Karpas-422 (cell line): ENCODE data around the gene MRAS. TPM values are rescaled to one million over a fixed set of nuclear protein-coding genes. Genes with fewer than 3 reads are reported as not detected.
A peak's percentile ranks its signal among the peaks of the same experiment; 100 is the strongest.

Source experiments
- DNase-seq: peaks from one replicate; pipeline ENCODE4 v3.0.0-alpha.2; 2015
- H2AFZ ChIP-seq: fragments of 200-600 bp; sonication (generic); 2 replicates; pipeline ENCODE4 v1.6.1; 2014; ENCODE audit warnings: antibody characterized with exemption, low read length, mixed read lengths
- H3K27ac ChIP-seq: fragments of 200-600 bp; sonication (generic); 2 replicates; pipeline ENCODE4 v1.5.1; 2014; ENCODE audit warnings: mild to moderate bottlenecking, low read length, moderate library complexity
- H3K27me3 ChIP-seq: fragments of 200-600 bp; sonication (generic); 2 replicates; pipeline ENCODE4 v1.6.1; 2014; ENCODE audit warnings: low read length, mixed read lengths
- H3K36me3 ChIP-seq: fragments of 200-600 bp; sonication (generic); 2 replicates; pipeline ENCODE4 v1.6.1; 2014; ENCODE audit warnings: low read length, mixed read lengths; ENCODE audit not compliant: insufficient read depth
- H3K4me1 ChIP-seq: fragments of 200-600 bp; sonication (generic); 2 replicates; pipeline ENCODE4 v1.6.1; 2014; ENCODE audit warnings: mild to moderate bottlenecking, low read length, mixed read lengths
- H3K4me2 ChIP-seq: fragments of 200-600 bp; sonication (generic); 2 replicates; pipeline ENCODE4 v1.6.1; 2014; ENCODE audit warnings: low read length, low read depth, mild to moderate bottlenecking; ENCODE audit not compliant: poor library complexity, severe bottlenecking
- H3K4me3 ChIP-seq: fragments of 200-600 bp; sonication (generic); 2 replicates; pipeline ENCODE4 v1.5.1; 2014; ENCODE audit warnings: mild to moderate bottlenecking, antibody characterized with exemption, low read length, mixed read lengths
- H3K79me2 ChIP-seq: fragments of 200-600 bp; sonication (generic); 2 replicates; pipeline ENCODE4 v1.6.1; 2014; ENCODE audit warnings: mild to moderate bottlenecking, low read length, mixed read lengths
- H3K9ac ChIP-seq: fragments of 200-600 bp; sonication (generic); 2 replicates; pipeline ENCODE4 v1.6.0; 2014; ENCODE audit warnings: low read length
- H3K9me2 ChIP-seq: fragments of 200-600 bp; sonication (generic), shearing (Covaris generic); replicated peaks from 2 replicates; pipeline ENCODE4 v1.6.0; 2014; ENCODE audit warnings: mild to moderate bottlenecking, low read length, moderate library complexity; ENCODE audit not compliant: insufficient read depth
- H3K9me3 ChIP-seq: fragments of 300-700, 200-600 bp; sonication (generic); 2 replicates; pipeline ENCODE4 v1.6.1; 2014; ENCODE audit warnings: low read length, mixed read lengths
- H4K20me1 ChIP-seq: fragments of 200-600 bp; sonication (generic); 2 replicates; pipeline ENCODE4 v1.6.1; 2014; ENCODE audit warnings: mild to moderate bottlenecking, antibody characterized with exemption, low read length, low read depth; ENCODE audit not compliant: insufficient read depth
- total RNA-seq: library from RNA; depleted of rRNA; stranded (reverse); fragments of >200 nt; shearing (Covaris generic); gene quantifications from 2 replicates; pipeline ENCODE4 v1.2.3, GENCODE V29; 2014; ENCODE audit warnings: low replicate concordance

Gene MRAS
- total RNA-seq, 1 experiment from 2014 or later: not detected

- Histone ChIP-seq H3K27ac (no peak overlapping the region), H3K79me2 (no peaks in the 10 kb centered on the region), H2AFZ (no peak overlapping the region), H4K20me1 (no peaks in the 10 kb centered on the region), H3K4me3 (no peak overlapping the region), H3K9ac (no peak overlapping the region), H3K4me2 (no peak overlapping the region), H3K27me3 (no peaks in the 10 kb centered on the region), H3K4me1 (peaks cover 5% of the 10 kb centered on the region), H3K36me3 (no peaks in the 10 kb centered on the region), H3K9me3 (no peaks in the 10 kb centered on the region), H3K9me2 (no peaks in the 10 kb centered on the region)
- no peak for DNase-seq
These were observed 17.8 kb downstream of the MRAS start for GRCh38 chr3:138366006-138366759.

- H3K4me1 ChIP-seq: peaks cover 10% of the 10 kb centered on the region
- H3K4me2 ChIP-seq: no peak overlapping the region
- H4K20me1 ChIP-seq: no peaks in the 10 kb centered on the region
- no peaks in the 10 kb centered on the region for H3K79me2 ChIP-seq
- DNase-seq: no peak
- no peaks in the 10 kb centered on the region for H3K9me3 ChIP-seq
- no peaks in the 10 kb centered on the region for H3K9me2 ChIP-seq
- no peak overlapping the region for H3K27ac ChIP-seq
- no peaks in the 10 kb centered on the region for H3K36me3 ChIP-seq
- H3K9ac ChIP-seq: no peak overlapping the region
- no peak overlapping the region for H3K4me3 ChIP-seq
- no peak overlapping the region for H2AFZ ChIP-seq
- no peaks in the 10 kb centered on the region for H3K27me3 ChIP-seq
These were observed 19.0 kb downstream of the MRAS start for GRCh38 chr3:138367326-138367850.

GRCh38 chr3:138367911-138368310 lies 19.5 kb downstream of the MRAS start:
- no peak overlapping the region for H3K4me2 ChIP-seq

GRCh38 chr3:138369151-138369900 lies 20.9 kb downstream of the MRAS start:
- DNase-seq: no peak
- Histone ChIP-seq H3K27me3 (no peaks in the 10 kb centered on the region), H3K9me2 (no peaks in the 10 kb centered on the region), H3K36me3 (no peaks in the 10 kb centered on the region), H3K27ac (no peak overlapping the region), H4K20me1 (no peaks in the 10 kb centered on the region), H3K79me2 (no peaks in the 10 kb centered on the region), H3K4me2 (no peak overlapping the region), H3K9me3 (no peaks in the 10 kb centered on the region), H3K4me3 (no peak overlapping the region), H2AFZ (no peak overlapping the region), H3K4me1 (peaks cover 10% of the 10 kb centered on the region), H3K9ac (no peak overlapping the region)

More at GRCh38 chr3:138367911-138368310, 19.5 kb downstream of the MRAS start:
- Histone ChIP-seq H3K9ac (no peak overlapping the region), H3K9me3 (no peaks in the 10 kb centered on the region), H3K27me3 (no peaks in the 10 kb centered on the region), H3K36me3 (no peaks in the 10 kb centered on the region), H3K9me2 (no peaks in the 10 kb centered on the region), H2AFZ (no peak overlapping the region), H3K27ac (no peak overlapping the region), H3K4me1 (peaks cover 10% of the 10 kb centered on the region), H3K79me2 (no peaks in the 10 kb centered on the region), H4K20me1 (no peaks in the 10 kb centered on the region), H3K4me3 (no peak overlapping the region)
- no peak for DNase-seq

GRCh38 chr3:138370321-138370720 lies 21.9 kb downstream of the MRAS start:
- no peak for DNase-seq
- no peaks in the 10 kb centered on the region for H3K9me3 ChIP-seq
- H3K9me2 ChIP-seq: no peaks in the 10 kb centered on the region
- 0 out of 2 replicates have a peak, but pooled peaks cover 2% of the 10 kb centered on the region for H3K27me3 ChIP-seq
- no peak overlapping the region for H3K27ac ChIP-seq
- H3K9ac ChIP-seq: no peak overlapping the region
- H3K36me3 ChIP-seq: no peaks in the 10 kb centered on the region
- H3K4me3 ChIP-seq: no peak overlapping the region
- no peak overlapping the region for H2AFZ ChIP-seq
- peaks cover 10% of the 10 kb centered on the region for H3K4me1 ChIP-seq
- no peak overlapping the region for H3K4me2 ChIP-seq
- no peaks in the 10 kb centered on the region for H4K20me1 ChIP-seq
- no peaks in the 10 kb centered on the region for H3K79me2 ChIP-seq

GRCh38 chr3:138371070-138371965 lies 22.9 kb downstream of the MRAS start:
- Histone ChIP-seq H3K36me3 (no peaks in the 10 kb centered on the region), H3K79me2 (no peaks in the 10 kb centered on the region), H3K27me3 (0 out of 2 replicates have a peak, but pooled peaks cover 2% of the 10 kb centered on the region), H3K4me3 (no peak overlapping the region), H3K9me3 (no peaks in the 10 kb centered on the region), H3K4me1 (peaks cover 10% of the 10 kb centered on the region), H3K9ac (no peak overlapping the region), H3K27ac (no peak overlapping the region), H3K4me2 (no peak overlapping the region), H2AFZ (no peak overlapping the region), H4K20me1 (no peaks in the 10 kb centered on the region), H3K9me2 (no peaks in the 10 kb centered on the region)
- DNase-seq: peak; percentile 79

- H3K9me3 ChIP-seq: no peaks in the 10 kb centered on the region
- no peaks in the 10 kb centered on the region for H3K36me3 ChIP-seq
- H3K27ac ChIP-seq: no peak overlapping the region
- H2AFZ ChIP-seq: no peak overlapping the region
- no peak overlapping the region for H3K9ac ChIP-seq
- no peaks in the 10 kb centered on the region for H3K9me2 ChIP-seq
- no peaks in the 10 kb centered on the region for H3K79me2 ChIP-seq
- H4K20me1 ChIP-seq: no peaks in the 10 kb centered on the region
- no peak for DNase-seq
- peaks cover 10% of the 10 kb centered on the region for H3K4me1 ChIP-seq
- 0 out of 2 replicates have a peak, but pooled peaks cover 2% of the 10 kb centered on the region for H3K27me3 ChIP-seq
- H3K4me3 ChIP-seq: no peak overlapping the region
- H3K4me2 ChIP-seq: no peak overlapping the region
These were observed 24.8 kb downstream of the MRAS start for GRCh38 chr3:138373087-138373735.
